ENCODE measurements around the gene GDF3.
"Not testable (repeated sequence)": the region's sequence is repeated elsewhere in the genome, so short reads cannot be mapped to it uniquely, and the experiment has no call there.

Gene GDF3

GRCh38 chr12:7695566-7696197 is at the start of gene GDF3:
Gene GDF3, minus strand, starts transcription at chr12:7695775. Its CDS starts 47 bp downstream, at chr12:7695728.
- H2AFZ ChIP-seq (ENCODE audit: low read length): no peak within 1 kb of the TSS
- H3K4me1 ChIP-seq (ENCODE audit: insufficient read depth, low read length, severe bottlenecking): no peaks in the 10 kb centered on the region
- H3K27me3 ChIP-seq (ENCODE audit: insufficient read depth, low read length): no peaks in the 10 kb centered on the region
- H3K4me3 ChIP-seq (ENCODE audit: low read depth, low read length, poor library complexity, severe bottlenecking): no peak within 1 kb of the TSS
- no peaks in the 10 kb centered on the region for H3K79me2 ChIP-seq (ENCODE audit: insufficient read depth, low read length)
- no peak within 1 kb of the TSS for H3K4me2 ChIP-seq (ENCODE audit: low read length)
- TF ChIP-seq EZH2 (IDR thresholded peaks at IDR 0.05; ENCODE audit: borderline replicate concordance, low read length) (no peak), CTCF (IDR thresholded peaks at IDR 0.05; ENCODE audit: low read length) (no peak)
- H3K9ac ChIP-seq (ENCODE audit: low read length): no peak within 1 kb of the TSS
- no peaks in the 10 kb centered on the region for H3K9me3 ChIP-seq (ENCODE audit: low read length)
- no peaks in the 10 kb centered on the region for H3K36me3 ChIP-seq (ENCODE audit: insufficient read depth, low read length)
- H3K9me2 ChIP-seq (ENCODE audit: low read depth, low read length): no peaks in the 10 kb centered on the region
- no peak within 1 kb of the TSS for H3K27ac ChIP-seq (ENCODE audit: low read depth, low read length, poor library complexity, severe bottlenecking)
- H4K20me1 ChIP-seq (ENCODE audit: insufficient read depth, low read length): no peaks in the 10 kb centered on the region
- H3F3A ChIP-seq (ENCODE audit: insufficient read depth, low read length): no peaks in the 10 kb centered on the region

- H3K27ac ChIP-seq (ENCODE audit: low read depth, low read length, poor library complexity, severe bottlenecking): no peak overlapping the region
- TF ChIP-seq CTCF (IDR thresholded peaks at IDR 0.05; ENCODE audit: low read length) (no peak), EZH2 (IDR thresholded peaks at IDR 0.05; ENCODE audit: borderline replicate concordance, low read length) (no peak)
These were observed 37.4 kb upstream of the GDF3 start for GRCh38 chr12:7732993-7733392.

GRCh38 chr12:7731486-7731885 is 35.9 kb upstream of the GDF3 start:
- Histone ChIP-seq H3K79me2 (ENCODE audit: insufficient read depth, low read length) (no peaks in the 10 kb centered on the region), H3K9ac (ENCODE audit: low read length) (no peak overlapping the region)

More at GRCh38 chr12:7732993-7733392, 37.4 kb upstream of the GDF3 start:
- Histone ChIP-seq H3K4me2 (ENCODE audit: low read length) (no peak overlapping the region), H3K9me2 (ENCODE audit: low read depth, low read length) (no peaks in the 10 kb centered on the region), H3K79me2 (ENCODE audit: insufficient read depth, low read length) (no peaks in the 10 kb centered on the region), H3F3A (ENCODE audit: insufficient read depth, low read length) (no peaks in the 10 kb centered on the region), H3K36me3 (ENCODE audit: insufficient read depth, low read length) (no peaks in the 10 kb centered on the region), H3K9me3 (ENCODE audit: low read length) (no peaks in the 10 kb centered on the region), H3K4me3 (ENCODE audit: low read depth, low read length, poor library complexity, severe bottlenecking) (no peak overlapping the region), H3K27me3 (ENCODE audit: insufficient read depth, low read length) (no peaks in the 10 kb centered on the region), H3K9ac (ENCODE audit: low read length) (no peak overlapping the region), H2AFZ (ENCODE audit: low read length) (no peak overlapping the region), H3K4me1 (ENCODE audit: insufficient read depth, low read length, severe bottlenecking) (no peaks in the 10 kb centered on the region), H4K20me1 (ENCODE audit: insufficient read depth, low read length) (no peaks in the 10 kb centered on the region)

GRCh38 chr12:7730984-7731383 is 35.4 kb upstream of the GDF3 start:
- not testable (repeated sequence) for H3K79me2 ChIP-seq (ENCODE audit: insufficient read depth, low read length); H3K27me3 ChIP-seq (ENCODE audit: insufficient read depth, low read length); H4K20me1 ChIP-seq (ENCODE audit: insufficient read depth, low read length); H3K4me2 ChIP-seq (ENCODE audit: low read length); H3K9me2 ChIP-seq (ENCODE audit: low read depth, low read length); H3K9me3 ChIP-seq (ENCODE audit: low read length); H3F3A ChIP-seq (ENCODE audit: insufficient read depth, low read length); H3K9ac ChIP-seq (ENCODE audit: low read length); H2AFZ ChIP-seq (ENCODE audit: low read length); H3K4me1 ChIP-seq (ENCODE audit: insufficient read depth, low read length, severe bottlenecking); H3K4me3 ChIP-seq (ENCODE audit: low read depth, low read length, poor library complexity, severe bottlenecking); H3K36me3 ChIP-seq (ENCODE audit: insufficient read depth, low read length); H3K27ac ChIP-seq (ENCODE audit: low read depth, low read length, poor library complexity, severe bottlenecking)

More at GRCh38 chr12:7731486-7731885, 35.9 kb upstream of the GDF3 start:
- no peaks in the 10 kb centered on the region for H3K9me2 ChIP-seq (ENCODE audit: low read depth, low read length)
- H3K27ac ChIP-seq (ENCODE audit: low read depth, low read length, poor library complexity, severe bottlenecking): no peak overlapping the region
- H2AFZ ChIP-seq (ENCODE audit: low read length): no peak overlapping the region
- no peaks in the 10 kb centered on the region for H3K36me3 ChIP-seq (ENCODE audit: insufficient read depth, low read length)
- H3K9me3 ChIP-seq (ENCODE audit: low read length): no peaks in the 10 kb centered on the region
- no peaks in the 10 kb centered on the region for H4K20me1 ChIP-seq (ENCODE audit: insufficient read depth, low read length)
- TF ChIP-seq EZH2 (IDR thresholded peaks at IDR 0.05; ENCODE audit: borderline replicate concordance, low read length) (no peak), CTCF (IDR thresholded peaks at IDR 0.05; ENCODE audit: low read length) (no peak)
- no peak overlapping the region for H3K4me3 ChIP-seq (ENCODE audit: low read depth, low read length, poor library complexity, severe bottlenecking)
- no peak overlapping the region for H3K4me2 ChIP-seq (ENCODE audit: low read length)
- no peaks in the 10 kb centered on the region for H3K4me1 ChIP-seq (ENCODE audit: insufficient read depth, low read length, severe bottlenecking)
- no peaks in the 10 kb centered on the region for H3K27me3 ChIP-seq (ENCODE audit: insufficient read depth, low read length)
- H3F3A ChIP-seq (ENCODE audit: insufficient read depth, low read length): no peaks in the 10 kb centered on the region

Data from OCI-LY1 (cell line).